Fibroblast of lung (primary cell): ENCODE results near the gene SESN3. TPM values are rescaled to one million over a fixed set of nuclear protein-coding genes. Genes with fewer than 3 reads are reported as not detected.

Experiments used
- DNase-seq, 2 donors: peaks; one replicate each; pipeline versions ENCODE4 v3.0.0 to v3.0.0-alpha.2; 2010; ENCODE audit warnings: low read depth in 2 of 2
- H2AFZ ChIP-seq: 2 replicates; pipeline ENCODE4 v1.5.1; 2012; ENCODE audit warnings: low read length, control low read depth, inconsistent platforms
- H3K27ac ChIP-seq: 2 replicates; pipeline ENCODE4 v1.5.1; 2011; ENCODE audit warnings: low read length, control low read depth; ENCODE audit not compliant: insufficient read depth
- H3K27me3 ChIP-seq: 2 replicates; pipeline ENCODE4 v1.5.1; 2011; ENCODE audit warnings: mild to moderate bottlenecking, low read length; ENCODE audit not compliant: control insufficient read depth, insufficient read depth
- H3K36me3 ChIP-seq: 2 replicates; pipeline ENCODE4 v1.5.1; 2011; ENCODE audit warnings: low read length; ENCODE audit not compliant: control insufficient read depth, insufficient read depth
- H3K4me1 ChIP-seq: 2 replicates; pipeline ENCODE4 v1.5.1; 2011; ENCODE audit warnings: low read length; ENCODE audit not compliant: control insufficient read depth, insufficient read depth; ENCODE audit errors: extremely low read depth
- H3K4me2 ChIP-seq: 2 replicates; pipeline ENCODE4 v1.5.1; 2011; ENCODE audit warnings: low read length, control low read depth; ENCODE audit not compliant: insufficient read depth; ENCODE audit errors: extremely low read depth
- H3K4me3 ChIP-seq, 4 experiments: fragments of 200-600 bp in 1 of 4; sonication (generic) in 1 of 4; replicated peaks in 1 of 4; 2 replicates each; pipeline ENCODE4 v1.5.1; 2011 to 2016; ENCODE audit warnings: low read length in 4 of 4, low read depth in 3 of 4, mild to moderate bottlenecking in 3 of 4, control low read depth in 2 of 4, inconsistent platforms in 1 of 4, mixed read lengths in 1 of 4; ENCODE audit not compliant: insufficient read depth in 1 of 4; ENCODE audit errors: control extremely low read depth in 1 of 4
- H3K79me2 ChIP-seq: 2 replicates; pipeline ENCODE4 v1.5.1; 2012; ENCODE audit warnings: mild to moderate bottlenecking, low read length, inconsistent platforms; ENCODE audit not compliant: control insufficient read depth, insufficient read depth
- H3K9ac ChIP-seq: 2 replicates; pipeline ENCODE4 v1.5.1; 2011; ENCODE audit warnings: mild to moderate bottlenecking, low read length, control low read depth; ENCODE audit not compliant: insufficient read depth
- H3K9me3 ChIP-seq: 2 replicates; pipeline ENCODE4 v1.5.1; 2012; ENCODE audit warnings: low read depth, low read length; ENCODE audit not compliant: control insufficient read depth, insufficient read depth
- H4K20me1 ChIP-seq: 2 replicates; pipeline ENCODE4 v1.5.1; 2011; ENCODE audit warnings: low read length; ENCODE audit not compliant: control insufficient read depth, insufficient read depth; ENCODE audit errors: extremely low read depth
- CTCF ChIP-seq, 2 donors: IDR thresholded peaks in 1 of 2; conservative IDR thresholded peaks in 1 of 2; 1 replicate in 1 of 2; 2 replicates in 1 of 2; pipeline ENCODE4 v1.5.1; 2011 to 2012; ENCODE audit warnings: low read length in 2 of 2, control low read depth in 1 of 2, inconsistent platforms in 1 of 2, low read depth in 1 of 2, mild to moderate bottlenecking in 1 of 2
- EZH2 ChIP-seq: IDR thresholded peaks from 2 replicates; pipeline ENCODE4 v1.5.1; 2012; ENCODE audit warnings: low read length, control low read depth, mild to moderate bottlenecking; ENCODE audit errors: missing control alignments
- polyA plus RNA-seq, 2 donors: library from polyadenylated mRNA; depleted of rRNA in 1 of 2; stranded (reverse) in 1 of 2; unstranded in 1 of 2; fragments of >200 nt; gene quantifications; 2 replicates each; pipeline ENCODE4 v1.2.1, GENCODE V29; 2011 to 2012; ENCODE audit warnings: missing spikeins in 1 of 2
- total RNA-seq: library from RNA; depleted of rRNA; stranded (reverse); fragments of >200 nt; gene quantifications from 2 replicates; pipeline ENCODE4 v1.2.1, GENCODE V29; 2014

The SESN3 gene
- total and polyA plus RNA-seq, 2 donors (not counting 1 experiment from before 2014, with no cell fraction given), result 6.4 to 60.1 TPM

- TF ChIP-seq CTCF (conservative IDR thresholded peaks at IDR 0.05 in 1 of 2, IDR thresholded peaks at IDR 0.05 in 1 of 2; ENCODE audit: low read depth in 1 of 2, low read length in 2 of 2), result no peak
- no peak for TF ChIP-seq EZH2
- Histone ChIP-seq H3K36me3 (no peaks in the 10 kb centered on the region), H2AFZ (no peak overlapping the region), H3K4me2 (no peak overlapping the region), H3K79me2 (no peaks in the 10 kb centered on the region), H3K4me1 (no peaks in the 10 kb centered on the region), H3K9me3 (no peaks in the 10 kb centered on the region), H3K4me3 (no peak overlapping the region), H3K27me3 (no peaks in the 10 kb centered on the region), H3K9ac (no peak overlapping the region), H3K27ac (no peak overlapping the region), H4K20me1 (no peaks in the 10 kb centered on the region)
- DNase-seq, result no peak
These were observed 16.9 kb upstream of the SESN3 start for GRCh38 chr11:95247883-95248282.

GRCh38 chr11:95247127-95247684 lies 16.2 kb upstream of the SESN3 start:
- Histone ChIP-seq H3K27ac (no peak overlapping the region), H3K9me3 (no peaks in the 10 kb centered on the region), H3K4me2 (no peak overlapping the region), H3K27me3 (no peaks in the 10 kb centered on the region), H3K4me1 (no peaks in the 10 kb centered on the region), H3K36me3 (no peaks in the 10 kb centered on the region), H3K9ac (no peak overlapping the region), H3K79me2 (no peaks in the 10 kb centered on the region), H4K20me1 (no peaks in the 10 kb centered on the region), H2AFZ (no peak overlapping the region), H3K4me3 (no peak overlapping the region)
- no peak for TF ChIP-seq CTCF (conservative IDR thresholded peaks at IDR 0.05 in 1 of 2, IDR thresholded peaks at IDR 0.05 in 1 of 2; ENCODE audit: low read depth in 1 of 2, low read length in 2 of 2)
- TF ChIP-seq EZH2, result no peak
- no peak for DNase-seq

- Histone ChIP-seq H3K79me2 (no peaks in the 10 kb centered on the region), H3K9ac (no peak overlapping the region), H3K4me2 (no peak overlapping the region), H3K9me3 (no peaks in the 10 kb centered on the region), H3K36me3 (no peaks in the 10 kb centered on the region), H3K27me3 (no peaks in the 10 kb centered on the region), H3K27ac (no peak overlapping the region), H2AFZ (no peak overlapping the region), H4K20me1 (no peaks in the 10 kb centered on the region), H3K4me1 (no peaks in the 10 kb centered on the region), H3K4me3 (no peak overlapping the region)
- no peak for DNase-seq
- TF ChIP-seq CTCF (conservative IDR thresholded peaks at IDR 0.05 in 1 of 2, IDR thresholded peaks at IDR 0.05 in 1 of 2; ENCODE audit: low read depth in 1 of 2, low read length in 2 of 2) (no peak), EZH2 (no peak)
These were observed 14.6 kb upstream of the SESN3 start for GRCh38 chr11:95245581-95245980.
